ENCODE data around the gene AIPL1. TPM values are rescaled to one million over a fixed set of nuclear protein-coding genes. Genes with fewer than 3 reads are reported as not detected.

Gene AIPL1
- total and polyA plus RNA-seq, 2 donors (not counting 3 experiments of a cell fraction or from before 2014, with no cell fraction given) = not detected

GRCh38 chr17:6386041-6386630 is 48.8 kb downstream of the AIPL1 start:
- H3K4me2 ChIP-seq (ENCODE audit: insufficient read depth, low read length) = no peak overlapping the region
- no peaks in the 10 kb centered on the region for H3K36me3 ChIP-seq (ENCODE audit: control insufficient read depth in 2 of 2, extremely low read depth in 1 of 2, insufficient read depth in 2 of 2, low read length in 2 of 2)
- FAIRE-seq (no peak), DNase-seq (ENCODE audit: low read depth, low spot score) (no peak)
- H3K79me2 ChIP-seq (ENCODE audit: control insufficient read depth, insufficient read depth, low read length) = no peaks in the 10 kb centered on the region
- no peaks in the 10 kb centered on the region for H3K9me1 ChIP-seq (replicated peaks; ENCODE audit: control insufficient read depth, extremely low read depth, insufficient read depth, low read length)
- ChIA-PET POLR2A (no interaction called here), CTCF (no interaction called here)
- H4K20me1 ChIP-seq (replicated peaks; ENCODE audit: control insufficient read depth, extremely low read depth, insufficient read depth, low read length) = no peaks in the 10 kb centered on the region
- no peak overlapping the region for H2AFZ ChIP-seq (ENCODE audit: low read depth, low read length)
- H3K4me3 ChIP-seq (replicated peaks in 1 of 3; ENCODE audit: insufficient read depth in 1 of 3, low read depth in 1 of 3, low read length in 3 of 3) = no peak overlapping the region
- BruUV-seq (replicated peaks) = no TSS peak
- intact Hi-C loops (cut with micrococcal nuclease) = no loop called here
- no peaks in the 10 kb centered on the region for H3K9me3 ChIP-seq (replicated peaks; ENCODE audit: control insufficient read depth, insufficient read depth, low read length)
- no peak overlapping the region for H3K9ac ChIP-seq (replicated peaks; ENCODE audit: extremely low read depth, insufficient read depth, low read length)
- TF ChIP-seq POLR2A (IDR thresholded peaks at IDR 0.05; ENCODE audit: low read depth, low read length) (no peak), JUN (IDR thresholded peaks at IDR 0.05; ENCODE audit: borderline replicate concordance, insufficient read depth, insufficient read length, low read depth) (no peak), MYC (IDR thresholded peaks at IDR 0.05; ENCODE audit: low read depth, low read length) (no peak)
- TF ChIP-seq, protein P1, sequence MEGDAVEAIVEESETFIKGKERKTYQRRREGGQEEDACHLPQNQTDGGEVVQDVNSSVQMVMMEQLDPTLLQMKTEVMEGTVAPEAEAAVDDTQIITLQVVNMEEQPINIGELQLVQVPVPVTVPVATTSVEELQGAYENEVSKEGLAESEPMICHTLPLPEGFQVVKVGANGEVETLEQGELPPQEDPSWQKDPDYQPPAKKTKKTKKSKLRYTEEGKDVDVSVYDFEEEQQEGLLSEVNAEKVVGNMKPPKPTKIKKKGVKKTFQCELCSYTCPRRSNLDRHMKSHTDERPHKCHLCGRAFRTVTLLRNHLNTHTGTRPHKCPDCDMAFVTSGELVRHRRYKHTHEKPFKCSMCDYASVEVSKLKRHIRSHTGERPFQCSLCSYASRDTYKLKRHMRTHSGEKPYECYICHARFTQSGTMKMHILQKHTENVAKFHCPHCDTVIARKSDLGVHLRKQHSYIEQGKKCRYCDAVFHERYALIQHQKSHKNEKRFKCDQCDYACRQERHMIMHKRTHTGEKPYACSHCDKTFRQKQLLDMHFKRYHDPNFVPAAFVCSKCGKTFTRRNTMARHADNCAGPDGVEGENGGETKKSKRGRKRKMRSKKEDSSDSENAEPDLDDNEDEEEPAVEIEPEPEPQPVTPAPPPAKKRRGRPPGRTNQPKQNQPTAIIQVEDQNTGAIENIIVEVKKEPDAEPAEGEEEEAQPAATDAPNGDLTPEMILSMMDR (IDR thresholded peaks at IDR 0.05; ENCODE audit: extremely low read depth in 1 of 2, insufficient read depth in 1 of 2, low read depth in 1 of 2, low read length in 2 of 2) = no peak
- H3K4me1 ChIP-seq (ENCODE audit: control insufficient read depth, extremely low read depth, insufficient read depth, low read length) = no peaks in the 10 kb centered on the region
- dilution Hi-C loops (cut with MboI; ENCODE audit: extremely low pct_ligation_motif_present, low sequenced_read_pairs) = no loop called here
- H3K27ac ChIP-seq (ENCODE audit: insufficient read depth, low read depth, low read length) = no peak overlapping the region
- H3K27me3 ChIP-seq (ENCODE audit: control insufficient read depth in 2 of 2, insufficient read depth in 2 of 2, low read length in 2 of 2) = no peaks in the 10 kb centered on the region

DNA sequence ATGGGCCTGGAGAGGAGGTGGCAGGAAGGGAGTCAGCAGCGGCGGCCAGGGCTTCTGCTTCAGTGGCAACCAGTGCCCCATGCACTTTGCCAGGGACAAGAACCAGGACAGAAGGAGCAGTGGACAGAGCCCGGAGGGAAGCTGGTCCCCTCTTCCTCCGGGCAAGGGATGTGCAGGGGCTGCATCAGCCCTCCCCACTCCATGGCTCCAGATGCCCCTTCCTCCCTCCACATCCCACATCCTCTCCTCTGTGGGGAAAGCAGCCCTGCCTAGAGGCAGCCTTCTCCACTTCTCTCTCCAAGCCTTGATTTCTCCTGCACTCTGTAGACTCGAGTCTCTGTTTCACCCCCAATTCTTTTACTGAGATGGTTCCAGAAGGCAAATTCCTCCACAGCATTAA is 50.4 kb downstream of the AIPL1 start:
- no peaks in the 10 kb centered on the region for H3K27me3 ChIP-seq (ENCODE audit: control insufficient read depth in 2 of 2, insufficient read depth in 2 of 2, low read length in 2 of 2)
- H3K9ac ChIP-seq (replicated peaks; ENCODE audit: extremely low read depth, insufficient read depth, low read length) = no peak overlapping the region
- ChIA-PET CTCF (no interaction called here), POLR2A (no interaction called here)
- H2AFZ ChIP-seq (ENCODE audit: low read depth, low read length) = no peak overlapping the region
- DNase-seq (ENCODE audit: low read depth, low spot score) = no peak
- no peaks in the 10 kb centered on the region for H3K36me3 ChIP-seq (ENCODE audit: control insufficient read depth in 2 of 2, extremely low read depth in 1 of 2, insufficient read depth in 2 of 2, low read length in 2 of 2)
- no peak overlapping the region for H3K27ac ChIP-seq (ENCODE audit: insufficient read depth, low read depth, low read length)
- FAIRE-seq = no peak
- no peak overlapping the region for H3K4me2 ChIP-seq (ENCODE audit: insufficient read depth, low read length)
- H3K79me2 ChIP-seq (ENCODE audit: control insufficient read depth, insufficient read depth, low read length) = no peaks in the 10 kb centered on the region
- intact Hi-C loops (cut with micrococcal nuclease) = no loop called here
- TF ChIP-seq JUN (IDR thresholded peaks at IDR 0.05; ENCODE audit: borderline replicate concordance, insufficient read depth, insufficient read length, low read depth) = no peak
- TF ChIP-seq GATA2 (IDR thresholded peaks at IDR 0.05; ENCODE audit: insufficient read depth, insufficient read length, low read depth, low read length) = no peak
- TF ChIP-seq, protein P1 (IDR thresholded peaks at IDR 0.05; ENCODE audit: extremely low read depth in 1 of 2, insufficient read depth in 1 of 2, low read depth in 1 of 2, low read length in 2 of 2) = no peak
- no peaks in the 10 kb centered on the region for H3K9me1 ChIP-seq (replicated peaks; ENCODE audit: control insufficient read depth, extremely low read depth, insufficient read depth, low read length)
- BruUV-seq (replicated peaks) = no TSS peak
- H3K9me3 ChIP-seq (replicated peaks; ENCODE audit: control insufficient read depth, insufficient read depth, low read length) = no peaks in the 10 kb centered on the region
- dilution Hi-C loops (cut with MboI; ENCODE audit: extremely low pct_ligation_motif_present, low sequenced_read_pairs) = no loop called here
- no peaks in the 10 kb centered on the region for H4K20me1 ChIP-seq (replicated peaks; ENCODE audit: control insufficient read depth, extremely low read depth, insufficient read depth, low read length)
- H3K4me1 ChIP-seq (ENCODE audit: control insufficient read depth, extremely low read depth, insufficient read depth, low read length) = no peaks in the 10 kb centered on the region
- H3K4me3 ChIP-seq (replicated peaks in 1 of 3; ENCODE audit: insufficient read depth in 1 of 3, low read depth in 1 of 3, low read length in 3 of 3) = no peak overlapping the region

Data from endothelial cell of umbilical vein (primary cell).